GM23338 (cell line): ENCODE results near the gene HADHA. TPM values are rescaled to one million over a fixed set of nuclear protein-coding genes. Genes with fewer than 3 reads are reported as not detected.

Source experiments
- ATAC-seq: fragments of 200-7000 bp; cut with Tn5 transposase; 3 replicates; pipeline ENCODE4 v1.9.1; 2020
- DNase-seq: peaks from one replicate; pipeline ENCODE4 v3.0.0-alpha.2; 2015; ENCODE audit warnings: low spot score
- H2AFZ ChIP-seq: fragments of 200-600 bp; sonication (generic); 2 replicates; pipeline ENCODE4 v1.8.0; 2016; ENCODE audit warnings: antibody characterized with exemption, mild to moderate bottlenecking, moderate library complexity
- H3F3A ChIP-seq: fragments of 200-600 bp; sonication (generic); replicated peaks from 2 replicates; pipeline ENCODE4 v1.8.0; 2017; ENCODE audit warnings: antibody characterized with exemption, mixed run types, low read depth
- H3K27ac ChIP-seq: fragments of 200-600 bp; sonication (generic); 2 replicates; pipeline ENCODE4 v1.6.1; 2016; ENCODE audit warnings: low read depth
- H3K27me3 ChIP-seq: fragments of 200-600 bp; sonication (generic); 2 replicates; pipeline ENCODE4 v1.8.0; 2016; ENCODE audit warnings: mild to moderate bottlenecking, mixed run types, moderate library complexity; ENCODE audit not compliant: insufficient read depth
- H3K36me3 ChIP-seq: fragments of 200-600 bp; sonication (generic); 2 replicates; pipeline ENCODE4 v1.8.0; 2016; ENCODE audit warnings: mild to moderate bottlenecking; ENCODE audit not compliant: insufficient read depth
- H3K4me1 ChIP-seq: fragments of 200-600 bp; sonication (generic); 2 replicates; pipeline ENCODE4 v1.8.0; 2016; ENCODE audit warnings: mild to moderate bottlenecking, moderate library complexity; ENCODE audit not compliant: insufficient read depth
- H3K4me2 ChIP-seq: fragments of 200-600 bp; sonication (generic); 2 replicates; pipeline ENCODE4 v1.7.1; 2017; ENCODE audit warnings: mixed run types
- H3K4me3 ChIP-seq: fragments of 200-600 bp; sonication (generic); 2 replicates; pipeline ENCODE4 v1.6.1; 2016; ENCODE audit warnings: mixed run types
- H3K79me2 ChIP-seq: fragments of 200-600 bp; sonication (generic); replicated peaks from 2 replicates; pipeline ENCODE4 v1.8.0; 2017; ENCODE audit warnings: mild to moderate bottlenecking; ENCODE audit not compliant: insufficient read depth
- H3K9me2 ChIP-seq: fragments of 200-600 bp; sonication (generic); 2 replicates; pipeline ENCODE4 v1.8.0; 2017; ENCODE audit not compliant: insufficient read depth
- H4K20me1 ChIP-seq: fragments of 200-600 bp; sonication (generic); replicated peaks from 2 replicates; pipeline ENCODE4 v1.8.0; 2017; ENCODE audit warnings: mild to moderate bottlenecking; ENCODE audit not compliant: insufficient read depth
- H3K27ac Mint-ChIP-seq: 2 replicates; pipeline ENCODE4 v1.8.0; 2020; ENCODE audit warnings: inconsistent platforms, mild to moderate bottlenecking, moderate library complexity, mixed read lengths
- H3K27me3 Mint-ChIP-seq: 3 replicates; pipeline ENCODE4 v1.8.0; 2022; ENCODE audit warnings: low read depth, mild to moderate bottlenecking, moderate library complexity, mixed read lengths, inconsistent platforms; ENCODE audit not compliant: insufficient read depth, poor library complexity
- H3K36me3 Mint-ChIP-seq: 3 replicates; pipeline ENCODE4 v1.8.0; 2021; ENCODE audit warnings: low read depth, mild to moderate bottlenecking, inconsistent platforms, moderate library complexity, mixed read lengths
- H3K4me1 Mint-ChIP-seq: 3 replicates; pipeline ENCODE4 v1.8.0; 2020; ENCODE audit warnings: mild to moderate bottlenecking, inconsistent platforms, mixed read lengths
- H3K4me3 Mint-ChIP-seq: 3 replicates; pipeline ENCODE4 v1.8.0; 2021; ENCODE audit warnings: moderate library complexity, mild to moderate bottlenecking, inconsistent platforms, mixed read lengths
- H3K9me3 Mint-ChIP-seq: 3 replicates; pipeline ENCODE4 v1.8.0; 2020; ENCODE audit warnings: moderate library complexity, mild to moderate bottlenecking, inconsistent platforms, mixed read lengths
- CREB1 ChIP-seq: fragments of 250-450 bp; sonication (Bioruptor Pico); IDR thresholded peaks from 2 replicates; pipeline ENCODE4 v1.5.0; 2020; ENCODE audit warnings: low read depth, mild to moderate bottlenecking, moderate library complexity
- CTCF ChIP-seq, 2 experiments: fragments of 200-600 bp in 1 of 2; sonication (generic) in 1 of 2; conservative IDR thresholded peaks; 2 replicates each; pipeline versions ENCODE4 v1.5.1 to v1.6.1; 2016 to 2017; ENCODE audit warnings: antibody characterized with exemption in 2 of 2, low read depth in 2 of 2, mild to moderate bottlenecking in 2 of 2, moderate library complexity in 1 of 2
- ETS1 ChIP-seq: IDR thresholded peaks from 2 replicates; pipeline ENCODE4 v1.6.1; 2016; ENCODE audit warnings: antibody characterized with exemption
- EZH2 ChIP-seq: fragments of 200-600 bp; sonication (generic); IDR thresholded peaks from one replicate; pipeline ENCODE4 v1.8.0; 2017; ENCODE audit warnings: antibody characterized with exemption, mild to moderate bottlenecking, low read depth; ENCODE audit not compliant: unreplicated experiment
- JUNB ChIP-seq: IDR thresholded peaks from one replicate; pipeline ENCODE4 v1.6.1; 2016; ENCODE audit warnings: antibody characterized with exemption; ENCODE audit not compliant: unreplicated experiment
- NANOG ChIP-seq: IDR thresholded peaks from 2 replicates; pipeline ENCODE4 v1.6.1; 2016; ENCODE audit warnings: antibody characterized with exemption, borderline replicate concordance
- REST ChIP-seq: IDR thresholded peaks from one replicate; pipeline ENCODE4 v1.6.1; 2018; ENCODE audit warnings: antibody characterized with exemption; ENCODE audit not compliant: unreplicated experiment
- ZNF114 ChIP-seq: fragments of 250-450 bp; sonication (Bioruptor Pico); IDR thresholded peaks from 2 replicates; pipeline ENCODE4 v1.5.0; 2020; ENCODE audit warnings: mild to moderate bottlenecking, moderate library complexity
- polyA plus RNA-seq: library from polyadenylated mRNA; unstranded; fragments of >200 nt; fragmentation: Nextera tagmentation; extraction: Ambion mirVana; gene quantifications from 2 replicates; pipeline ENCODE4 v1.2.1, GENCODE V29; 2016
- total RNA-seq: library from RNA; depleted of rRNA; stranded (reverse); fragments of >200 nt; shearing (Covaris generic); gene quantifications from 2 replicates; pipeline ENCODE4 v1.2.3, GENCODE V29; 2014

The HADHA gene
- total and polyA plus RNA-seq, 2 experiments from 2014 or later: 63.9 to 92.3 TPM

- no peak for TF ChIP-seq ETS1
- no peak for TF ChIP-seq NANOG
- no peak for TF ChIP-seq ZNF114
- no peak for TF ChIP-seq EZH2
- TF ChIP-seq REST: no peak
- no peak for TF ChIP-seq CTCF (conservative IDR thresholded peaks at IDR 0.05; ENCODE audit: low read depth in 2 of 2)
- no peak for TF ChIP-seq CREB1 (CRISPR knock-in tag)
Measured at GRCh38 chr2:26182887-26183630, 61.4 kb downstream of the HADHA start (continued).

- Histone ChIP-seq H2AFZ (no peak overlapping the region), H3K9me2 (no peaks in the 10 kb centered on the region), H3K4me1 (peaks cover 19% of the 10 kb centered on the region), H3K27me3 (peaks cover 17% of the 10 kb centered on the region), H3K79me2 (no peaks in the 10 kb centered on the region), H3F3A (peaks cover 5% of the 10 kb centered on the region; the same call in 1 of the 2 replicates), H3K4me2 (no peak overlapping the region), H3K36me3 (no peaks in the 10 kb centered on the region), H3K27ac (no peak overlapping the region), H3K4me3 (no peak overlapping the region), H4K20me1 (peaks cover 10% of the 10 kb centered on the region)
- Mint-ChIP-seq H3K27me3 (peaks cover 14% of the 10 kb centered on the region), H3K36me3 (peaks cover 7% of the 10 kb centered on the region), H3K9me3 (no peaks in the 10 kb centered on the region), H3K4me1 (peaks cover 23% of the 10 kb centered on the region), H3K4me3 (no peak overlapping the region), H3K27ac (no peak overlapping the region)
- ATAC-seq (no peak), DNase-seq (no peak)
- TF ChIP-seq CTCF (conservative IDR thresholded peaks at IDR 0.05; ENCODE audit: low read depth in 2 of 2) (no peak), JUNB (no peak), NANOG (no peak)
Measured at GRCh38 chr2:26182441-26182840, 62.0 kb downstream of the HADHA start.
